Measurements from ENCODE around the gene SMYD3.

DNA sequence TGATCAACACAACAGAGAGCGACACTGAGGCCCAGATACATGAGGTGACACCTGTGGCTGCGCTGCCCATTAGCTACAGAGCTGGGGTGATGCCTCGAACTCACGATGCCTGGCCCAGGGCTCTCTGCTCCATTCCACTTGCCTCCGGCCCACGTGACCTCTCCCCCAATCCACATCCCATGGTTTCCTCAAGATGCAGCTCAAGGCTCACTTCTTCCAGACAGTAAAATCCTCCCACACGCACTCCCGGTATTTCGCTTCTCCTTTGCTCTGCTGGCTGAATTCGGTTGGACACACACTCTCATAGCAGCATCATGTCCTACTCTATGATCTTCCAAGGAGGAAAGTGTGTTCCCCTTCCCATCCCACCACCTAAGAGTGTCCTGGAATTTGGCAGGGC, 679.8 kb downstream of the SMYD3 start:
- TF ChIP-seq, protein P1, sequence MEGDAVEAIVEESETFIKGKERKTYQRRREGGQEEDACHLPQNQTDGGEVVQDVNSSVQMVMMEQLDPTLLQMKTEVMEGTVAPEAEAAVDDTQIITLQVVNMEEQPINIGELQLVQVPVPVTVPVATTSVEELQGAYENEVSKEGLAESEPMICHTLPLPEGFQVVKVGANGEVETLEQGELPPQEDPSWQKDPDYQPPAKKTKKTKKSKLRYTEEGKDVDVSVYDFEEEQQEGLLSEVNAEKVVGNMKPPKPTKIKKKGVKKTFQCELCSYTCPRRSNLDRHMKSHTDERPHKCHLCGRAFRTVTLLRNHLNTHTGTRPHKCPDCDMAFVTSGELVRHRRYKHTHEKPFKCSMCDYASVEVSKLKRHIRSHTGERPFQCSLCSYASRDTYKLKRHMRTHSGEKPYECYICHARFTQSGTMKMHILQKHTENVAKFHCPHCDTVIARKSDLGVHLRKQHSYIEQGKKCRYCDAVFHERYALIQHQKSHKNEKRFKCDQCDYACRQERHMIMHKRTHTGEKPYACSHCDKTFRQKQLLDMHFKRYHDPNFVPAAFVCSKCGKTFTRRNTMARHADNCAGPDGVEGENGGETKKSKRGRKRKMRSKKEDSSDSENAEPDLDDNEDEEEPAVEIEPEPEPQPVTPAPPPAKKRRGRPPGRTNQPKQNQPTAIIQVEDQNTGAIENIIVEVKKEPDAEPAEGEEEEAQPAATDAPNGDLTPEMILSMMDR (IDR thresholded peaks at IDR 0.05; ENCODE audit: insufficient read depth, low read length) = no peak
- TF ChIP-seq POLR2AphosphoS5 (IDR thresholded peaks at IDR 0.05; ENCODE audit: low read depth) = no peak
- no peak for TF ChIP-seq GABPA (IDR thresholded peaks at IDR 0.05; ENCODE audit: low read depth)
